GM18861 (cell line): ENCODE results near the gene DACH2.

Source experiments
- ATAC-seq: cut with Tn5 transposase; IDR thresholded peaks from one replicate; pipeline ENCODE4 v1.9.1; 2021; ENCODE audit not compliant: unreplicated experiment

The DACH2 gene

GRCh38 chrX:86295293-86295692, 147.0 kb downstream of the DACH2 start:
- no peak for ATAC-seq

GRCh38 chrX:86322913-86323312, 174.7 kb downstream of the DACH2 start:
- ATAC-seq, result no peak

- no peak for ATAC-seq
Measured at GRCh38 chrX:86329174-86329573, 180.9 kb downstream of the DACH2 start.

GRCh38 chrX:86348669-86349068, 200.4 kb downstream of the DACH2 start:
- no peak for ATAC-seq

DNA sequence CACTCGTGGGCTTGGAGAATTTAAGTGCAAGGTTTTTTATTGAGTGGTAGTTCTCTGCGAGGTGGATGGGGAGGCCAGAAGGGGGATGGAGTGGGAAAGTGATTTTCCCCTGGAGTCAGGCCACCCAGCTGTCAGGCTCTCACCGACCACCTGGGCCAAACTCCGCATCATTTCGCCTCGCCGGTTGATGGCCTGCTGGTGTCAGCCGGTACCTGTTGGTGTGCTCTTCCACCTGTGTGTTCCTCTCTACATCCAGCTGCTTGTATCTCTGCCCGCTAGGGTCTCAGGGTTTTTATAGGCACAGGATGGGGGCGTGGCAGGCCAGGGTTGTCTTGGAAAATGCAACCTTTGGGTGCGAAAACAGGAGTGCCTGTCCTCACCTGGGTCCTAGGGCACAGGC, 200.9 kb downstream of the DACH2 start:
- no peak for ATAC-seq

DNA sequence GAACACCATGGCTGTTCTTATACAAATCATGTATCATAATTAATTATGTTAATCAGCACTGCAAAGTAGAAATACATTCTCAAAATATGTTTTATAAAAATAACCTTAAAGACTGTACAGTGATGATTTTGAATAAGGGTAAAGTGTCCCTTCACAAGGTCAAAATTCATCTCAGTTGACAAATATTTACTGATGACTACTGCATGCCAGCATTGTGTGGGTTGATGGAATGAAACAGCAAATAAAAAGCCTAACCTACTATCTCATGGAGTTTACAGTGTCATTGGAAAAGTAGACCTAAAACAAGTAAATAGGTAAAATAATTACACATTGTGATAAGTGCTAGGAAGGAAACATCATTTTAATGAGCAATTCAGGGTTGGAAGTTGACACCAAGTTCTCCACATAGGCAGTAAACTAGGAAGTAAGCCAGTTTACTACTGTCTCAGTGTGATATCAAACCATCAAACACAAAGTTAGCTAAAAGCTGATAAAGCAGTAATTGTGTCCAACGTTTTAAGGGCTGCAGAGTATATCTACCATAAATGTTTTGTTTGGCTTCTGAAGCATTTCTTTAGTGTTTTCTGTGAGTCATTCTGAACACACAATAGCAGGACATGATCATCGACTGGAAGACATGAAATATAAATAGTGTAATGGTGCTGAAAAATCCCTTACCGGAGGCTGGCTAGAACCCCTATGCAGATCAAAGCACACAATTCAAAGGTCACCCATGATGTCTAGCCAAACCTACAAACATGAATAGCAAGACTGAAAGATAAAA, 221.8 kb downstream of the DACH2 start:
- ATAC-seq, result no peak

- ATAC-seq, result no peak
Measured at GRCh38 chrX:86370927-86371326, 222.7 kb downstream of the DACH2 start.

GRCh38 chrX:86379209-86379608, 231.0 kb downstream of the DACH2 start:
- ATAC-seq, result no peak

DNA sequence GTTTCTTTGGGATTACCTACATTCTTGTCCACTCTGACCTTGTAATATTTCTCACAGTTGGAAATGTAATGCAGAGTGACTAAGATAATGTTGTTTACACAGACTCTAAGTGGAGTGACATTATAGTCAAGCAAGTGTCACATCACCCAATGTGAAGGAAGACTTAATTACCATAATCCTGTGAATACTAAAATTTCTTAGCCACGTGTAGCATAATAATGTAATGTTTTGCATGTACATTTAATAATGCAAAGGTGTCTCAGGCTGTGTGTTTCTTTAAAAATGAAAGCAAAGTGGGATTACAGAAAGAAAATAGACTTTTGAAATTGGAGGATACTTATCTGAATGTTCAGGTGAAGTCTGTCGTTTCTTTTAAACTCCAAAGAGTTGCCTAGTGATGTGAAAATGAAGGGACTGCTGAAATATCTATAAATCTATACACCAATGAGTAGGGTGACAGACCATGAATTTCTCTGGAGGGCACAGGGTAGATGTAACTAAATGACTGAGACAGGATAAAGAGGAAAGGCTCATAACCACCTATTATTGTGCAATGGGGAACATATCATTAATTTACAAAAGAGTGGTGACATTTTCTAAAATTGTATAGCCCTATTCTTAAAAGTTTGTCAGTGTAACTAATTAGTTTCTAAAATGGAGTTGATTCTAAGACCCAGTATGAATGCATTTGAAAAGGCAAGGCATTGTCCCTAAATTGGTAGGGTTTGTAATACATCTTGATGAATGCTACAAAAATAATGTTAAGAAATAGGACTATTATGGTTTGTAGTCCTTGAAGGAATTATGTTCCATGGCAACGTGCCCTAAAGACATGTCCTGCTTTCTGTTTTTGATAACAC, 235.7 kb downstream of the DACH2 start:
- ATAC-seq, result no peak

- no peak for ATAC-seq
Measured at GRCh38 chrX:86407371-86407770, 259.1 kb downstream of the DACH2 start.

DNA sequence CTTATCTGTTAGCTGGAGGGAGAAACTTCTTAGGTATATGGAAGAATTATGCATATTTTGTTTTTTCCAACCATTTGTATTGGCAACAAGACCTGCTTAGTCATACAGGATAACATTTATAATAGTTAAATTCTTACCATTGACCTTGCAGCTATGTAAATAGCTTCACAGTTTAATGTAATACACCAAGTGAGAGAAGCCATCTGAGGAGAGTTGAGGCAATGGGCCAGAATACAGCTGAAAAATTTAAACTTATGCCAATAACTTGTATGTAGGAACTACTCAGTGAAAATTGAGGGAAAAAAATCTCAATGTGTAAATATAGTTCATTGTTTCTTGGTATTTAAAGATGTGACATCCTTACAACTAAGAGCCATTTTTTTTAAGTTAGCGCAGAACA, 273.5 kb downstream of the DACH2 start:
- no peak for ATAC-seq

- no peak for ATAC-seq
Measured at GRCh38 chrX:86436116-86436515, 287.9 kb downstream of the DACH2 start.

DNA sequence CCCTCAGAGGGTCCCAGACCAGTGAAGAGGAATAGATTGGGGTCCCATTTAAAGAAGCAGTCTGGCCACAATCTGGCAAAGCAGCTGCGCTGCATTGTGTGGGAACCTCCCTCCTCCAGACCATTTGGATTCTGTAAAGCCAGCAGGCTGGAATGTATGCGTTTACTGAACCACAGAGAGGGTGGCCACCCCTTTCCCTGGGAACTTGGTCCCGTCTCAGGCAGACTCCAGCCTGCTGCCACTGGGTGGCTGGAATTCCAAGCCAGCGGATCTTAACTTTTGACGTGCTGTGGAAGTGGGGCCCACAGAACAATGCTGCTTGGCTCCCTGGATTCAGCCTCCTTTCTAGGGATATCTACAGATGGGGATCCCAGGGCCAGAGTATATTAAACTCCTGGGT, 307.2 kb downstream of the DACH2 start:
- no peak for ATAC-seq

GRCh38 chrX:86460760-86461159, 312.5 kb downstream of the DACH2 start:
- no peak for ATAC-seq

GRCh38 chrX:86504297-86504696, 356.0 kb downstream of the DACH2 start:
- no peak for ATAC-seq

DNA sequence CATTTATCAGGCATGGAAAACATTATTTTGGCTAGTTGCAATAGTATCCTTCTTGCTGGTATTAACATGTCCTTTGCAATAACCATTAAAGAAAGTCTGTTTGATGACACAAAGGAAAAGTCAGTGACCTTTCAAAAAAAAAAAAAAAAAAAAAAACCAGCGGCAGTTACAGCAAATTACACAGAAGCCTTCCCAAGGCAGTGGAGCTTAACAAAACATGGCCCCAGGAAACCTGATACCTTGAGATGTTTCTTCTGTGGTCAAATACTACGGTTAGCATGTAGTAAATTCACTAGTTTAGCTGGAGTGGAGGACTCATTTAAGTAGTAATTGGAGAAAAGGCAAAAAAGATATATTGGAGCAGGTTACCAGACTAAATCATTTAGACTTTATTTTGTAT, 359.1 kb downstream of the DACH2 start:
- no peak for ATAC-seq

DNA sequence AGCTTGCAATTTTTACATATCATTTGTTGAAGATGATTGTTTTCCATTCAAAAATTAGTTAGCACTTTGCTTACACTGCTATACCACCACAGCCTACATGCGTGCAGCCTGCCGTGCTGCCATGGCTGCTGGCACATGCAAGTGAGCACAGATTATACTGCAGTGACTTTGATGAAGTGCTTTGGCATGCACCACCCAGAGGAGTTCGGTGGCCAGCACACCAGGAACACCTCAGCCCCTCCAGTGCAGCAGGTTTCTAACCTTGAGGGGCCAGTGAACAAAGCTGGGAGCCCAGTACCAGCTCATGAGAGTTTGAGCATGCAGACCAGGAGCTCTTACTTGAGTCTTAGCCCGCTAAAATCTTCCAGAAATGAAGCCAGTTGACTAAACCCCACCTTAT, 431.5 kb downstream of the DACH2 start:
- ATAC-seq, result no peak

DNA sequence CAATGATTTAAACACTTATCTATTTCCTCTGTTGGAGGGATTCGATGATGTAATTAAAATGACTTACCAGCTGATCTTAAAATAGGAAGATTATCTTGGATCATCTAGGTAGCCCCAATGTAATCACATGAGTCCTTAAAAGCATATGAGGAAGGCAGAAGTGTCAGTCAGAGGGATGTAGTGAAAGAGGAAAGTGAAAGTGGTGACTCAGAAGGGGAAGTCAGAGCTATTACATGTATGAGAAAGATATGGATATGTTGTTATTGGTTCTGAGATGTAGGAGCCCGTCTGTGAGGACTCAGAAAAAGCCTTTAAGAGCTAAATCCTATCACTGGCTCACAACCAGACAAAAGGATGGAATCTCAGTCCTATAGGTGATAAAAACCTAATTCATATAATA, 456.4 kb downstream of the DACH2 start:
- peak; percentile 83 for ATAC-seq

- no peak for ATAC-seq
Measured at GRCh38 chrX:86696951-86697350, 548.7 kb downstream of the DACH2 start.

GRCh38 chrX:86711531-86712180, 563.4 kb downstream of the DACH2 start:
- ATAC-seq, result no peak

GRCh38 chrX:86714441-86714840, 566.2 kb downstream of the DACH2 start:
- ATAC-seq, result no peak

GRCh38 chrX:86724277-86724676, 576.0 kb downstream of the DACH2 start:
- no peak for ATAC-seq
